EL (cell line): ENCODE results near the gene ERC2.
"Not testable (repeated sequence)": the region's sequence is repeated elsewhere in the genome, so short reads cannot be mapped to it uniquely, and the experiment has no call there.

Experiments used
- DNase-seq: peaks from one replicate; pipeline ENCODE4 v3.0.0-alpha.2; 2016

Gene ERC2

GRCh38 chr3:56468184-56469106, at the start of gene ERC2:
ERC2 (minus strand) TSS chr3:56468467.
- peak; percentile 55 for DNase-seq

DNA sequence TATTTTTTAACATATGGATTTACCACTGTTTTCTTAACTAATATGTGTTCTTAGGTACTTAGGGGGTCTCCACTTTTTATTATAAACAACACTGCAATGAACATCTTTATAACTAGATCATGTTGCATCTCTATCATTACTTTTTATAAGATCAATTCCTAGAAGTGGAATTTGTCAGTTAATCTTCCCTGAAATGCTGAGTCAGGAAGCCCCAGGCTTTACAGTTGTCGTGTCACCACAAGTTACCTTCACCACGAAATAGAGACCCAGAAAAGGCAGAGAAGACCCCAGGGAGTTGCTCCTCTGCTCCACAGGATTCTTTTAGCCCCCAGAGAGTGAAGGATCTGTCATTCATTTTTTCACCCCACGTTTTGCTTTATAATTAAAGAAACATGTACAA, 34.5 kb upstream of the ERC2 start:
- DNase-seq: no peak

DNA sequence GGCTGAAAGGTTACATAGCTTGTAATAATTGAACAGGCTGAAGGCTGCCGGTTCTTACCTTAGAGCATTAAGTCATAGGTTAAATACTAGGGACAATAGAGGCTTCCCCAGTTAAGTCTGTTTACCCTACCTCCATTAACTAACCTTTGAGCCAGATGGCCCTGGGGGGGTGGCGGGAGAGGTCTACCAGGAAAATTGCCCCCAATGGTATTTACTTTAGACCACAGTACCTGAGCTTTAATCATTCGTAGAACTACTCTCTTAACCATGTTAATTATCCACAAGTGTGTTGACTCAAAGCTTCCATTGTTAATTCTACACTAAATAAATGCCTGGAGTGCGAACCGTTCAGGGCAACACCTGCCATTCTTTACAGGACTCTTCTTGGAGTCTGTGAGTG, 28.1 kb upstream of the ERC2 start:
- DNase-seq: not testable (repeated sequence)

- peak; percentile 74 for DNase-seq
These were observed 26.5 kb upstream of the ERC2 start for GRCh38 chr3:56494679-56495322.

DNA sequence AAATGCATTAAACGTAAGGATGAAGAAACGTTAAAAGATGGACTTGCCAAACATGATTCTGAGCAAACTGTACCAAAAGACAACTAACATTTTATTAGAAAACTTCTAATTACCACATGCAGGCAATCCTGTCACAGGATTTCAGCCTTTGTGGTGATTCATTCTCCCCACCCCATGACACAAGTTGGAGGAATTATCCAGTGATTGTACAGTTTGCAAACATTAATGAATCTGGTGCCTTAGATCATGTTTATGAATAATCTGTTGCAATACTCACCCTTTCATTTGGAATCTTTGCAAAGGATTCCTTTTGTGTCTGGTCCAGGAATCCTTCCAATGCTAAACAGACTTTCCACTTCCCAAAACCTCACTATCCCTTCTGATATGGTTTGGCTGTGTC, 23.3 kb upstream of the ERC2 start:
- no peak for DNase-seq

GRCh38 chr3:56488812-56489600, 20.7 kb upstream of the ERC2 start:
- DNase-seq: no peak

- DNase-seq: no peak
These were observed 16.3 kb upstream of the ERC2 start for GRCh38 chr3:56484525-56485032.

- no peak for DNase-seq
These were observed 15.9 kb upstream of the ERC2 start for GRCh38 chr3:56484122-56484521.

- DNase-seq: no peak
These were observed 9.4 kb upstream of the ERC2 start for GRCh38 chr3:56477646-56478045.

- DNase-seq: no peak
These were observed 8.5 kb upstream of the ERC2 start for GRCh38 chr3:56476771-56477170.

- no peak for DNase-seq
These were observed 3.5 kb upstream of the ERC2 start for GRCh38 chr3:56471771-56472170.

GRCh38 chr3:56469141-56469540, 874 bp upstream of the ERC2 start:
- peak; percentile 4 for DNase-seq

GRCh38 chr3:56467801-56468183, 475 bp downstream of the ERC2 start:
- DNase-seq: peak; percentile 1

GRCh38 chr3:56467108-56467507, 1.2 kb downstream of the ERC2 start:
- DNase-seq: peak; percentile 61

DNA sequence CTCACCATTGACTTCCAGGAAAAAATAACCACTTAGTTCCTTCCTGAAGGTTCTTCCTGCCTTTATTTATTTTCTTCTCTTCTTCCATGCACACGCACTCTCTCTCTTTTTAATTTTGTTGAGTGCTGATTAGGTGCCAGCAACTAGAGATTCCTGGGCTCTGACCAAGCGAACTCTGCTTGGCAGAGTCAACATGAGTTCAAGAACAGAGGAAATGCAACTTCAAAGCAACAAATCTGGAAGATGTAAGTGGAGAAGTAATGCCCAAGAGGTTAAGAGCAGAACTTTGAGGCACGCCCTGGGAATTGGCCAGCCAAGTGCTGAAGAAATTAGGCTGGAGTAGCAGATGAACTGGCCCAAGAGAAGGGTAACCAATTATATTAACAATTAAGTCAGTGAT, 8.5 kb downstream of the ERC2 start:
- DNase-seq: no peak

DNA sequence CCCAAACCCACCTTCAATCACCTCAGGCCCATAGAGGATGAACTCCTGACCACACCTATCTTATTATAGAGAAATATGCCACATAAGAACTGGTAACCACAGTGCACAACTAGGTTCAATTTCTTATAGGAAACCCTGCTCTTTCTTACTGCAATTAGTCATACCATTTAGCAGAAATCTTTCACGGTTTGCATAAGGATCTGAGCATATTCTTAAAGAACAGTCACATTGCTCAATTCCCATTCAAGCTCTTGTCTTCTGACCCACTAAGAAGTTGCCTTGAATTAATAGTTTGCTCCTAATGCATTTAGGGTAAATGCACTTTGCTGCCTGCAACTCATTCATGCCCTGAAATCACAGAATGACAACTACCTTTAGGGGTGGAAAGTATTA, 9.2 kb downstream of the ERC2 start:
- DNase-seq: no peak

- no peak for DNase-seq
These were observed 9.7 kb downstream of the ERC2 start for GRCh38 chr3:56458496-56459103.

GRCh38 chr3:56456117-56456516, 12.2 kb downstream of the ERC2 start:
- DNase-seq: no peak

DNA sequence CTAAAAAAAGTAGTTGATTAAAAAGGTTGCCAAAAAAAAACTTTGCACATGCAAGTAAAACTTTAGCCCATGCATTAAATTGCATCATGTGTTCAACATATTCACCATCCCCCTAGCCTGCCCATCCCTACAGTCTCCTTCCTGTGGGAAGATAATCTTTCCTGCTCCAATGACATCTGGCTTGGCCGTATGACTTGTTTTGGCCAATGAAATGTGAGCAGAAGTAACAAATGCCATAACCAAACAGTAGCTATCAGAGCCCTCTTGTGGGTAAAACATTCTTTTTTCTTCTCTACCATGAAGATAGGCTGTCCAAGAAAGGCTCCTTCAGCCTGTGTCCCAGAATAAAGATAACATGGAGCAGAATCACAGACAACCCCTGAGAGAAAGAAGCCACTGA, 15.3 kb downstream of the ERC2 start:
- no peak for DNase-seq

DNA sequence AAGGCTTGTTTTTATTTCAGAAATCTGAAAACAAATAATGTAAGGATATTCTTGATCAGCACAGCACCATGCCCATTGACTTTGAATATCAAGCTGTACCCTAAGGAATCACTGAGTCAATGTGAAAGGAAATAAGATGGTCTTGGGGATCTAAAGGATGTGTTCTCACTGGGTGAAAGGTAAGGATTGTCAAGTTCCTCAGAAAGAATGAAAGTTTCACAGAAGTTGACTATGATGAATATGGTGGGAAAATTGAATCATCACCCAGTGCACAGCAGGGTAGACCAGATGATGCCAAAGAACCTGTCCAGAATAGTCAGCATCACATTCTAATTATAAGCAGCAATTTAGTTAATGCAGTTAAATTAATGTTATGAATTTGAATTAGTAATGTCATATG, 16.2 kb downstream of the ERC2 start:
- DNase-seq: no peak

GRCh38 chr3:56443372-56443771, 24.9 kb downstream of the ERC2 start:
- DNase-seq: no peak

DNA sequence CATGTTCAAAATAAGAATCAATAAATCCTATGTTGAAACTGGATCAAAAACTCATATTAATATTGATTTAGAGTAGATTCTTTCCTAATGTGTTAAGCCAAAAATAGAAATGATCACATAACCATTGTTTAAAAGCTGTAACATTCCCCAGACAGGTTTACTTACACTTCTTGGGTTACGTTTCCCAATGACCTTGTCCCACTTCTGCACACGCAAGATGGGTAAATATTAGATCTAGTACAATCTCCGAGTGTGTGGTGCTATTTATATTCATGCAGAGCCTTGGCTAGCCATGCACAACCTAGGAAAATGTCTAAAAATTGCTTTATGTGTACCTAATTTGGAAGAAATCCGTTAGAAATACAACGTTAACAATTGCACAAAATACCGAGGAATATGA, 39.6 kb downstream of the ERC2 start:
- no peak for DNase-seq

GRCh38 chr3:56424885-56425284, 43.4 kb downstream of the ERC2 start:
- no peak for DNase-seq
